ENCODE results near the gene CPB2.

Gene CPB2

GRCh38 chr13:46006688-46007452, 98.0 kb downstream of the CPB2 start:
- FAIRE-seq = no peak
- DNase-seq (ENCODE audit: low spot score) = no peak

- DNase-seq (ENCODE audit: low spot score) = no peak
- no peak for FAIRE-seq
Observed at GRCh38 chr13:46004491-46004890, 100.3 kb downstream of the CPB2 start.
